HG03571 (cell line): ENCODE data around the gene IGLL1.
"Not testable (repeated sequence)": the region's sequence is repeated elsewhere in the genome, so short reads cannot be mapped to it uniquely, and the experiment has no call there.

Source experiments
- ATAC-seq: cut with Tn5 transposase; IDR thresholded peaks from one replicate; pipeline ENCODE4 v1.9.1; 2021; ENCODE audit not compliant: unreplicated experiment

IGLL1 gene

GRCh38 chr22:23591846-23592245, 11.8 kb upstream of the IGLL1 start:
- no peak for ATAC-seq

DNA sequence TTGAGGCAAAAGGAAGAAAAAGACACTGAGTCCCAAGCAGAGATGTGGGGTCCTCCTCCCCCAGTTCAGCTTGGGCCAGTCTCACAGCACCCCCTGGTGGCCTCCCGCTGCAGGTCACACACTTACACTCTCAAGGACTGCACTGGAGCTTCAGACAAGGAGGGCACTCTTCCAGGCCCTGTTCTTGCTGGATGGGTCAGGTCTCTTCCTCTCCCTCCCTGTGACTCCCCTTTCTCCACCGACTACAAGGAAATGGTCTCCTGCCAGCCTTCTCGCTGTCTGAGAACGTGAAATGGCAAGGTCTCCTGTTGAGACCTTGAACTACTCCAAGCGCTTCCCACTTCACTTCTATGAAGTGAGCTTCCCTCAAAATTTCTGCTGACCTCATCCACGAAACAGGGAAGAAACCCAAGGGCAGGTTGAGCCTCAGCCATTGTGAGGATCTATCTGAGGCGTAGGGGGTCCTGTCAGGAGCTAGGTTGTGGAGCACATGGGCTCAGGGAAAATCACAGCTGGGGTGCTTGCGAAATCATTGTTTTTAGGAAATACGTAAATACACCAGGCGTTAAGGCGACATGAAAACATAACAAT, 11.2 kb upstream of the IGLL1 start:
- ATAC-seq = no peak

DNA sequence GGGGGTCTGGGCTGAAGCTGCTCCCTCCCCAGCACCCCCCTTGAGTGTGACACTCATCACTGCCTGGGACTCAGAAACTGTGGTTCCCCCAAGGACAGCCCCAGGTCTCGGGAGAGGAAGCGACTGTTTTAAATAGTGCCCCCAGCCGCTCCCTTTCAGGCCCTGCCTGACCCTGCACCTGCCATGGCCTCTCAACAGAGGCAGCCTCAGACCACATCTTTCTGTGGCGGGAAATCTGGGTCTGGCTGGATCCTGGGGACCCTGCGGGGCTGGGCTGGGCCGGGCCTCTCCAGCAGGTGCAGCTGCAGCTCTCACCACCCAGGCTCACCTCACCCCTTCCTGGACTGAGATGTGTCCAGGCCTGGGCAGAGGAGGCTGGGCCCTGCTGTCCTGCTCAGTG, 3.7 kb upstream of the IGLL1 start:
- no peak for ATAC-seq

- ATAC-seq = no peak
Observed at GRCh38 chr22:23583153-23583552, 3.1 kb upstream of the IGLL1 start.

GRCh38 chr22:23581260-23581650, 1.2 kb upstream of the IGLL1 start:
- ATAC-seq = no peak

- ATAC-seq = no peak
Observed at GRCh38 chr22:23580576-23581259, 628 bp upstream of the IGLL1 start.

GRCh38 chr22:23579280-23579679, 810 bp downstream of the IGLL1 start:
- no peak for ATAC-seq

GRCh38 chr22:23578306-23578705, 1.8 kb downstream of the IGLL1 start:
- no peak for ATAC-seq

GRCh38 chr22:23576681-23577080, 3.4 kb downstream of the IGLL1 start:
- no peak for ATAC-seq

GRCh38 chr22:23575601-23576000, 4.5 kb downstream of the IGLL1 start:
- no peak for ATAC-seq

DNA sequence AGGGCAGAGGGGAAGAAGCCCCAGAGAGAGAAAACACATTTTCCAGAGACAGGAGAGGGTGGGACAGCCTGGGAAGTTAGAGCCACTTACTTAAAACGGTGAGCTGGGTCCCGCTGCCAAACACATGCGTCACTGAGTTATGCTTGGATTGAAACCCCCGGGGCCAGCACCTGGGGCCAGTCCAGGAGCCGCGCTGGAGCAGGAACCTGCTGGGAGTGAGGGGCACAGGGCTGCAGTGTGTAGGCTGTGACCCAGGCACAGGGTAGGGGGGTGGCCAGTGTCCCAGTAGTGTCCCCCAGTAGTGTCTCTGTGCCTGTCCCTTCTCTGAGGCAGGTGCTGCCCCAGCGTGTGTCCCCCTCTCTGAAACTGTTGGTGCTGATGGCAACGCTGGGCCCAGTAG, 5.2 kb downstream of the IGLL1 start:
- ATAC-seq = no peak

- no peak for ATAC-seq
Observed at GRCh38 chr22:23574371-23574811, 5.7 kb downstream of the IGLL1 start.

GRCh38 chr22:23573701-23574235, 6.3 kb downstream of the IGLL1 start:
- ATAC-seq = not testable (repeated sequence)

DNA sequence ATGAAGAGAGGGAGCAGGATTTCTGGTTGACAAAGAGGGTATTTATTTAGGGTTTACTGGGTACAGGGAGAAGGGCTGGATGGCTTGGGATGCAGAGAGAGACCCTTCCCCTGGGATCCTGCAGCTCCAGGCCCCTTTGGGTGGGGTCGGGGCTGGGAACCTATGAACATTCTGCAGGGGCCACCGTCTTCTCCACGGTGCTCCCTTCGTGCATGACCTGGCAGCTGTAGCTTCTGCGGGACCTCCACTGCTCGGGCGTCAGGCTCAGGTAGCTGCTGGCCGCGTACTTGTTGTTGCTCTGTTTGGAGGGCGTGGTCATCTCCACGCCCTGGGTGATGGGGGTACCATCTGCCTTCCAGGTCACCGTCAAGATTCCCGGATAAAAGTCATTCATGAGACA, 7.0 kb downstream of the IGLL1 start:
- not testable (repeated sequence) for ATAC-seq

GRCh38 chr22:23571486-23571885, 8.6 kb downstream of the IGLL1 start:
- ATAC-seq = no peak

DNA sequence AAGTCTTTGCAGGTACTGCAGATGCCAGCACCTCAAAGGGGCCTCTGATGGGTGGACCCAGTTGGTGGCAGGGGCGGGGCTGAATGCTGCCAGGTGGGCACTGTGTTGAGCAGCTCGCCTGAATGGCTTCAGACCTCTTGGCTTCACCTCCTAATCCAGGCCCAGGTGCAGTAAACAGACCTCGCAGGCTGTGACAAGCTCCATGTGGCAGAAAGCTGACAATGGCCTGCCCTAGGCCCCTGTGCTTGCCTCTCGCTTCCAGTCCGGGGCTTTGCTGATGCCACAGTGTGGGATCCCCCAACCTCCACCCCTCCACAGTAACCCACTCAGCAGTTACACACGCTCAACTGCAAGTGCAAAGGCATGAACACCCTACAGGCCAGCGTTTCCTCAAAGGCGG, 9.4 kb downstream of the IGLL1 start:
- ATAC-seq = no peak

DNA sequence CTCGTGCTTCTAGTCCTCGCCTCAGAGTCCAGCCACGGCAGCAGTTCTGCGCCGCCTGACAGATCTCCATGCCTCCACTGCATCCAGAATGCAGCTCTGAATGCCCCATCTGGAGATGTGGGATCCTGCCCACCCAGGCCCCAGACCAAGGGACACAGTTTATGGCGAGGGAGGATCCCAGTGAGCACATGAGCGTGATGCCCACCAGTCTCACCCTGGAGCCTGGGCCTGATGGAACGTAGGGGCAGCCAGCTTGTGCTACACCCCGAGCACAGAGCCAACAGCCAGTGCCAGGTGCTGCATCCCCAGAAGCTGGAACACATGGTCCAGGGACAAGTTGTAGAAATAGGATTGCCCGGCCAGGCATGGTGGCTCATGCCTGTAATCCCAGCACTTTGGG, 10.4 kb downstream of the IGLL1 start:
- no peak for ATAC-seq

DNA sequence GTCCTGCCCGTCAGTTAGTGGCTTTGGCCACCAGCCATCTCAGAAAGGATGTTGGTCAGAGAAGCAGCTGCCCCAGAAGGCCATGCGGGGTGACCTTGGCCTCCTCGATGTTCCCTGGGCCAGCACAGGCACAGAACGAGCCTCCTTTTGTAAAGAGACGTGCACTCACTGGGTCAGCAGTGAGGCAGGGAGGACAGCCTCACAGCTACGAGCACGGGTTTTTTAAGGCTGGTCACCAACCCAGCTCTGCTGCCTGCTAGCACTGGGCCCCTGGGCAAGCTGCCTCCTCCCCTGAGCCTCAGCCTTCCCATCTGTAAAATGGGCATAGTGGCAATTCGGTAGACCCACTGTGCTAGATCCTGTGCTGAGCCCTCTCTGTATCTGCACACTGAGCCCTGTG, 10.8 kb downstream of the IGLL1 start:
- ATAC-seq = no peak

- no peak for ATAC-seq
Observed at GRCh38 chr22:23566705-23567475, 13.2 kb downstream of the IGLL1 start.

DNA sequence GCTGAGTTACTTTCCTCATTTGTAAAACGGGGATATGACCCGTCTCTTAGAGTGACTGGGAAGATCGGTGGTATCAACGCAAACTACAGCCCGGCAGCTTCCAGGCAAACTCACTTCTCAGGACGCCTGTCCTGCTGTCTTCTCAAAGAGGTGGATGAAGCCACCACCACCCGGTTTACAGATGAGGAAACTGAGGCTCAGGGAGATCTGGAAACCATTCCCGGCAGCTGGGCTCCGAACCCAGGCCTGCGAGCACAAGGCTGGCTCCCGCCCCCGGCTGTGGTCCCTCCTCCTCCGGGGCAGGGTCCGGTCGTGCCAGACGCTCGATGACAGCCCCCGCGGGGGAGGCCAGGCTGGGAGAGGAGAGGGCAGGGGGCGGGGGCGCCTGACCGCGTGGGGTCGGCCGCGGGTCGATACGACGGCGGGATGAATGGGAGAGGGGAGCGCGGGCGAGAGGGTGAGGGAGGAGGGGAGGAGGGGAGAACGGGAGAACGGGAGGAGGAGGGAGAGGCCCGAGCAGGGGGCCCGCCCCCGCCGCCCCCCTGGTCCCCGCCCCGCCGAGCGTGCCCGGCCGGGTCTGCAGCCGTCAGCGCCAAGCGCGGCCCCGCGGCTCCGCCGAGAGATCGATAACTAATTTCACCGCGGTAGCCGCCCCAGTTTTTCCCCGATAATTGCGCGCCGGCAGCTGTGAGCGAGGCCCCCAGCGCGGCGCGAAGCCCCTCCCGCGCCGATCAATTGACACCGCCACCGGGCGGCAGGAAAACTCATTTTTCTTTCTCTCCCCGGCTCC, 14.0 kb downstream of the IGLL1 start:
- ATAC-seq = no peak

DNA sequence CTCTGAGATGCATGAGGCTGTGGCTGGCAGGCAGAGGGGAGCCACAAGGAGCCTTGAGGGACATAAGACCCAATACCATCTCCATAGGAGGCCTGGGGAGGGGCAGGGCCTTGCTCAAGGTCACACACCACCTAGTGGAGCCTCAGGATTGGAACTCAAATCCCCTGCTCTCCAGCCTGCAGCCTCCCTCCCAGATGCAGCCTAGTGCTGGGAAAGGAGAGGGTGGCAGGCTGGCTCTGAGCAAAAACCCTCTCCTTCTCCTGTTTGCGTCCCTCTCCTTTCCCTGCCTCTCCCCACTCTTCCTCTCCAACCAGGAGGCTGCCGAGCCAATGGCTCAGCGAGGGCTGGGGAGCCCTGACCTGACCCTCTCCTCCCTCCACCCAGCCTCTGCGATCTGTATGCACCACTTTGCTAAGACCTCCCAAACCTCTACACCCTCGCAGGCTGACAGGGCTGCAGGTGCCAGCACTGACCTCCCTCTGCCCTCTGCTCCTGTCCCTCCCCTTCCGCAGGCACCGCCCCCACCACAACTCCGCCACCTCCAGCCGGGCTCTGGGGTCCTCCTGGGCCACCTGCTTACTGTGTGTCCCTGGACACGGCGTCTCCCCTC, 14.7 kb downstream of the IGLL1 start:
- no peak for ATAC-seq
